IPS DF 4.7 (cell line): ENCODE measurements around the gene RPS6KA5.

Source experiments
- DNase-seq: peaks from one replicate; pipeline ENCODE4 v3.0.0-alpha.2; 2013; ENCODE audit warnings: low spot score; ENCODE audit errors: extremely low read depth

RPS6KA5 gene

DNA sequence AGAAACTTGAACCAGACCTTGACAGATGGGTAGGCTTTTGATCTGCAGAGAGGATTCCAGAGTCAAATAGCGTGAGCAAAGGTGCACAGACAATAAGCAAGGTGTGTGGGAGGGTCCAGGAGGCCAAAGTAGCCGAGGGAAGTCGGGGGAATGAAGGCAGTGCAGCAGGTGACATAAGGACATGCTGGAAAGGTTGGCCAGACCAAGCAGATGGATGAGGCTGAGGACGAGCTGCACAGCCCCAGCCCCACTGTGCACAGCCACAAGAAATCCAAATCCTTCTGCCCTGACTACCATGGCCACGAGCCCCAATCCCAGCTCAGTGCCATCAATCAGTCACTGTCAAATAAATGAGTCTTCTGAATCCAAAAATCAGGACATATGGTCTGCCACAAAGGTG is 249.6 kb downstream of the RPS6KA5 start:
- DNase-seq: no peak

DNA sequence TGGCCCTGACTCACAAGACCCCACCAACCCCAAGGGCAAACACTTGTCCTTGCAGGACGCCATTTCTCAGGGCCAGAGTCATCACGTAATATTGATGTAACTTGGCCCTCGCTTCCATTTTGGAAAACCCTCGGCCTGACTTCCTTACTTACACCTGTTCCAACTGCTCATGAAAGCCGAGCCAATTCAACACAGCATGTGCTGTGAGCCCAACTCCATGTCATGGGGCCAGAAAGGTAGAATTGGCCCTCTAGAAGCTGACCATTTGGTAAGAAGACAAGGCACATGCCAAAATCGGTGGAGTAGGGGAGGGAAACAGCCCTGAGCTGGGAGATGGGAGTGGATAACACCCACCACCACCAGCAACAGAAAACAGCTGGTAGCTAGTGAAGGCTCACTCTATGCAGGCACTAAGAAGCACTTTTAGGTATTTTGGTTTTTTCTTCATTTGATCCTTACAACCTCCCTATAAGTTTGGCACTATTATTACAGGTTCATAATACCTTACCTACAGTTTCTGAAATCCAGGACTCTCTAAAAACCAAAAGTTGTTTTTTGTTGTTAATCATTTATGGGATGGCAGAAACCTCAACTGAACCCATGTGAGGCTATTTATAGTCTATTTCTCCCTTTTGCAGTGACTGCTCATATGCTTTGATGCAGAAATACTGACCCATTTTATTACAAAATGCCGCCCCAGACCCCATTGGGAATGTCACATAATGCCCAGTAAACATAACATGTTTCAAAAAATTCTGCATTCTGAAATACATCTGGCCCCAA is 250.7 kb downstream of the RPS6KA5 start:
- DNase-seq: no peak

DNA sequence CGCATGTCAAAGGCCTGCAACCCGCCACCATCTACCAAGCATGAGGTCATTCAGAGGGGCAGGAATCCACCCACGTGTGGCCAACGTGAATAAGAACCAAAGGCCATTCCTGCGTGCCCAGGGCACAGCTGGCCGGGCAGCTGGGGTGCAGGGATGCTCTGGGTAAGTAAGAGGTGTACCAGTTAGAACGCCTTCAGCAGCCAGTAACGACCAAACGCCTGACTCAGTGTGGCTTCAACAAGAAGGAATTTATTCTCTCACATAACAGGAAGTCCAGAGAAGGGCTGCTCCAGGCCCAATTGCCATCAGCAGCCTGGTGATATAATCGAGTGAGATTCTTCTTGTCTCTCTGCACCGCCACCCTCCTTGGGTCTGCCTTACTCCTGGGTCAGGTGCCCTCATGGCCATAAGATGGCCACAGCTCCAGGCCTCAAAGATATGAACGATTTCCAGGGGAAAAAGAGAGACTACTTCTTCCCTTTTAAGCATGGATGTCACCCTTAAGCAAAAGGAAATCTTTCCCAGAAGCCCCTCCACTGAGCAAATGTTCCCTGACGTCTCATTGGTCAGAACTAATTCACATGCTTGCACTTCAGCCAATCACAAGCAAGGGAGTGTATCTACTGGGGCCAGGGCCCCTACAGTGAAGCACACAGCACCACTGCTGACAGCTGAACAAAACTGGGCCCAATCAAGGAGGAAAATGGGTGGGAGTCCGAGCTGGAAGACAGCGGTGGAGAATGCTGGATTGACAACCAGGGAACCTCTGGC is 251.5 kb downstream of the RPS6KA5 start:
- DNase-seq: no peak

DNA sequence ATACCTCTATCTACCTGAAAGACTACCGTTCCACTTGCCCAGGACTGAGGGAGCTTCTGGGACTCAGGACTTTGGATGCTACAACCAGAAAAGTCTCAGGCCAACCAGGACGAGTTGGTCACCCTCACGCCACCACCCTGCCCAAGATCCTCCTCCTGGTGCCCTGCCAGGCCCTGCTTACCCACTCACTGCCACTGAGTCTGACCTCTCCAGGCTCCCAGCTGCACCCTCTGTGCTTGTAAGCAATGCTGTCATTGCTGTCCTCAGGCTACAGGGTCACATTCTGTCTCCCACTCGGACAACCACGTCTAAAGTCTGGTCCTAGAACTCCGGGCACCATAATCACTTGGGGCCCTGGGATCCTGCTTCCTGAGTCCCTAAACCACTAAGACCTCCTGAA is 253.4 kb downstream of the RPS6KA5 start:
- DNase-seq: no peak

DNA sequence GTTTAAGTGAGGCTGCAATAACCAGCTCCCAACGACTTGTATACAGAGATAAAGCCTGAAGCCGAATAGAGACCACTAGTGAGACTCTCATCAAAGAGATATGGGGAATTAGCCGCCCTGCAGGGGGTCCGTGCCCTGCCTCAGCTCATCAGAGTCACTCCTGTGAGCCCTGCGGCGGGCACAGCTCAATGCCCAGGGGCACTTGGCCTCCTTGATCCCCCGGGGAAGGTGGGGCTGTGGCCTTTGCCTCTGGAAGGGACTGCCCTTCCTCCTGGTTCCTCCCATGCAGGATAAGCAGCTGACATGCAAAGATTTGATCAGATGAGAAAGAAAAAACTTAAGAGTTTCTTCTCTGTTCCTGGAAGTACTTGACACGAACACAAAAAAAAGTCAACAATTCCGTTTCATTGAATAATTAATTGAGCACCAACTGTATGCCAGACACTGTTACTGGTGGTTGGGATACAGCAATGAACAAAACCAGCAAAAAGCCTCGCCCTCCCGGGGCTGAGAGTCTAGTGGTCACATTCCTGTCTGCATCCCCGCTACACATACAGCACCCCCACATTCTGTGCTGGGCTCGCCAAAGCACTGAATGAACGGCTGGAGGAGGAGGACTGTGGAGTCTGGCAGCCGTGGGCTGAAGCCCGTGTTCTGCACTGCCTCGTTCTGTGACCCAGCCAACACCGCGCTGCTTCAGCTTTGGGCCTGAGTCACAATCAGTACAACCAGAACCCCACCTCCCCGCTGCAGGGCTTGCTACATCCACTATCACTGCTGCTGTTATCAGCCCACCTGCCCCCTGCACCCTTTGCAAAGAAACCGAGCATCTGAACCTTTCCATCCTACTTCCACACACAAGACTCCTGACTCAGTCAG is 254.5 kb downstream of the RPS6KA5 start:
- DNase-seq: no peak

DNA sequence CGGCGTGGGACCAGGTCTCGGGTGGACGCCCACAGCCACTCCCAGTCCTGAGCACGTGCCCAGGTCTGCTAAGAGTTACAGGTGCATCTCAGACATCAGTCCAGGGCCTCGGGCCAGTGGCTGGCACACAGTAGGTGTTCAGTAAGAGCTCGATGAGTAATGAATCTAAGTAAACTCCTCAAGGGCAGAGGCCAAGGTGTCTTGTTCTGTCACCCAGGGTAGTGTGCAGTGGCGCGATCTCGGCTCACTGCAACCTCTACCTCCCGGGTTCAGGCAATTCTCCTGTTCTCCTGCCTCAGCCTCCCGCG is 255.4 kb downstream of the RPS6KA5 start:
- DNase-seq: no peak

DNA sequence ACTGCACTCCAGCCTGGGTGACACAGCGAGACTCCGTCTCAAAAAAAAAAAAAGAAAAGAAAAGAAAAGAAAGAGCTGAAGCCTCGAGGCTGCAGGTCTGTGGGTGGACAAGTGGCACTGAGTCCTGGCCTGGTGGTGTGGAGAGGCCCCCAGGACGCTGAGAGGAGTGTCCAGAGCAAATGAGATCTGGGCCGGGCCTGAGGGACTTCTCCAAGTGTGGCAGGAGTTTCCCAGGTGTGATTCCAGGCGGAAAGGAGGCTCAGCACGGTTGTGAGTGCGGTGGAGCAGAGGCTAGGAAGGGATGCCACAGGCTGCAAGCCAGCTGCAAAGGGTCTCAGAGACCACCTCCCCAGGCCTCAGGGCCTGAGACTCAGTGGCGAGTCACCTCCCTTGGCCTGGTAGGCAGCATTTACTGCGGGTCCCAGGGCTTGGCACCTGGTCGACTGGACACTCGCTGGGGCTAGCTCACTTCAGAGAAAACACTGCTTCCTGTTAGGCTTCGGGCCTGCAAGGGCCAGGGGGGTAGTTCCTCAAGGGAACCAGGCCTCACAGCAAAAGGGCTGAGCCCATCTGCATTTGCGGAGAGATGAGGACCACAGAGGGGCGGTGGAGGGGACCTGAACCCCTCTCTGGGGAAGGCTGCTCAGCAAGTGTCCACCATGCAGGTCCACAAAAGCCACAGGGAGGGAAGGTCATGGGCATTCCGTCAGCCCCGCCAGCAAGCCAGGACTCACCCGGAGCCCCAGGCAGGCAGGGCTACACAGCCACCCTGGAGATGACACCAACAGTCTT is 256.0 kb downstream of the RPS6KA5 start:
- DNase-seq: no peak

DNA sequence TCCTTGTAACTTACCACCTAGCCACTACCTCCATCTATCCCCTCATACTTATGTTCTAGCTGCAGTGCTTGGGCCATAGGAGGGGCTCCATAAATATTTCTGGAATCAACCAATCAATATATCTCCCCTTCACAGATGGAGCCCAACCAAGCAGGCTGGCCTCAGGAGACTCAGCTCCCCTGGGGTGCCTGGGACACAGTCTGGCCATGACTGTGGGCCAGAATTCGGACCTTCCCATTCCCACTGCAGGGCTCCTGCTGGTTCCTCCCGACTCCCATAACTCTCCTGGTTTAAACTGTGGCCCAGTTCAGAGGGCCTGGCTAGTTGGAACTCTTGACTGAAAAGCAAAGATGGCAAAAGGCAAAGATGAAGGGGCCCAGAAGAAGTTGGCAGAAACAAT is 257.2 kb downstream of the RPS6KA5 start:
- no peak for DNase-seq

DNA sequence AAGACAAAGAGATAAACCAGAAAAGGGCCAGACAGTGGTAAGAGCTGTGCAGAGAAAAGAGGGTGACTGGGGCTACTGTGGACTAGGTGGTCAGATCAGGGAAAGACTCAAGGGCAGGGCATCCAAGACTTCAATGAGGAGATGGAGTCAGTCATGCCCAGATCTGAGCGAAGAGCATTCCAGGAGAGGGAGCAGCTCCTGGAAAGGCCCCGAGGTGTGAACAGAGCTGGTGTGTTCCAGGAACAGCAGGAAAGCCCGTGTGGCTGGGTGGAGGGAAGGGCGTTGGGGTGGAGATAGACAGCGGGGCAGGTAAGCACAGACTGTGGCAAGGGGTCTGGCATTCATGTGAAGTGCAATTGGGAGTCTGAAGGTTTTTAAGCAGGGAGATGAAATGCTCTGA is 261.0 kb downstream of the RPS6KA5 start:
- DNase-seq: no peak

DNA sequence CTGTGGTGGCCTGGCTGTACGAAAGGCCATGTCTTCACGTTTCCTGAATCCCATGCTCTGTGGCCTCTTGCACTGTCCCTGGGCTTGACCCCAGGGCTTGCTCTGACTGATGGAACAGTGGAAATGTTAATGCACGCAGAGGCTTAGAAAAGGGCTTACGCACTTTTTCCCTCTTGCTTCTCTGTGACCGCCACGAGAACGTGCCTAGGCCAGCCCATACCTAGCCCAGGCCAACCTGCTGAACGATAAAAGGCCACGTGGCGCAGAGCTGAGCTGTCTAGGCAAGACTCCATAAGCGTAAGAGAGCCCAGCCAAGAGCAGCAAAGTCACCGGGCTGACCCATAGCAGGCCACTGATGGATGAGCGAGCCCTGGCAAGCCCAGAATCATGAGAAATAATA is 262.5 kb downstream of the RPS6KA5 start:
- no peak for DNase-seq
